ENCODE results near the gene TFPI.

DNA sequence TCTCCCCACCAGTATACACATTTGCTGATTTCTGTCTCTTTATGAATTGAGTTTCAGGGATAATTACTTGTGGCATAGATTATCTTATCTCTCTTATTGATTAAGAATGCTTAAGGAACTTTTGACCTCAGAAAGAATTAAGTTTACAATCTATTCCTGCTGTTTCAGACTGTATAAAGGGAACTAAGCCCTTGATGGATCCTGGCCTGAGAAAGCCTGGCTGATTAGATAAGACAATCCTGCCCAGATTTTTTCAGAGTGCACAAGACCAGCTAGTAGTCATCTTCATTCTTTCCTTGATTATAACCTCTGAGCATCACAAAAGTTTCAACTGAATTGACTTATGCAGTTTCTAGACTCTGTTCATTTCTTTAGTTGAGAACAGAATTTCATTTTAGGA lies 22.7 kb upstream of the TFPI start:
- TF ChIP-seq, protein P1, sequence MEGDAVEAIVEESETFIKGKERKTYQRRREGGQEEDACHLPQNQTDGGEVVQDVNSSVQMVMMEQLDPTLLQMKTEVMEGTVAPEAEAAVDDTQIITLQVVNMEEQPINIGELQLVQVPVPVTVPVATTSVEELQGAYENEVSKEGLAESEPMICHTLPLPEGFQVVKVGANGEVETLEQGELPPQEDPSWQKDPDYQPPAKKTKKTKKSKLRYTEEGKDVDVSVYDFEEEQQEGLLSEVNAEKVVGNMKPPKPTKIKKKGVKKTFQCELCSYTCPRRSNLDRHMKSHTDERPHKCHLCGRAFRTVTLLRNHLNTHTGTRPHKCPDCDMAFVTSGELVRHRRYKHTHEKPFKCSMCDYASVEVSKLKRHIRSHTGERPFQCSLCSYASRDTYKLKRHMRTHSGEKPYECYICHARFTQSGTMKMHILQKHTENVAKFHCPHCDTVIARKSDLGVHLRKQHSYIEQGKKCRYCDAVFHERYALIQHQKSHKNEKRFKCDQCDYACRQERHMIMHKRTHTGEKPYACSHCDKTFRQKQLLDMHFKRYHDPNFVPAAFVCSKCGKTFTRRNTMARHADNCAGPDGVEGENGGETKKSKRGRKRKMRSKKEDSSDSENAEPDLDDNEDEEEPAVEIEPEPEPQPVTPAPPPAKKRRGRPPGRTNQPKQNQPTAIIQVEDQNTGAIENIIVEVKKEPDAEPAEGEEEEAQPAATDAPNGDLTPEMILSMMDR (IDR thresholded peaks at IDR 0.05), result no peak
- TF ChIP-seq POLR2A (IDR thresholded peaks at IDR 0.05), result no peak
